ENCODE results near the gene SLC9C1. TPM values are rescaled to one million over a fixed set of nuclear protein-coding genes. Genes with fewer than 3 reads are reported as not detected.

SLC9C1 gene
- total RNA-seq, 2 donors from 2014 or later: not detected

DNA sequence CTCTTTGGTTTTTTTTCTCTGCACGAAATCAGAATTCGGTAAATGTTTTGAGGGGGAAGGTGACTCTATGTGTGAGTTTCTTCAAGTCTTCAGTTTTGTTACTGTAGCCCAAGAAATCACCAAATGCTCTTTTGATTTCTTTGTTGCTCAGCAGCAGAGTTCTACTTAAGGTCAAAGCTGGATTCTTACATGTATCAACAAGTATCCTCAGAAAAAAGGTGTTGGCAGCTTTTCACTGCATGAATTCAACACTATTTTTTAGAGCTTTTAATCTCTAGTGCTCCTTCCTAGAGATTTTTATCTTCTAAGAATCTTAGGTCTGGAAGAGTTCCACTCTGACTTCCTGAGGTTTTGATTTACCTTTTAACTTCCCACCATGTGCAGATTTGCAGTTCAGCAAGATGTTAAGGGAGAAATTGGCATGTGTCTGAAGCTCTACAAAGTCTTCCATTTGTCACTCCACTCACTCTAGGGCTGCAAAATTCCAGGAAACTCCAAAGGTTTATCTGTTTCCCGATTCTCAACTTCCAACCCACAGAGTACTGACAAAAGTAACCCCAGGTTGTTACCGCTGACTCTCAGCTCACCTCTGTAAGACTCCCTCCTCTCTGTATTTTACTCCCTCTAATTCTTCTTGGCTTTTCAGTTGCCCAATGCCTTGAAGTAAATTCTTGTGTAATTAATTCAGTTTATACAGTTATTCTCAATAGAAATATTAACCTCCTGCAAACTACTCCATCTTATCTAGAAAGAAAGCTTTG, 25.7 kb upstream of the SLC9C1 start:
- Histone ChIP-seq H3K4me3 (no peak overlapping the region), H3K27ac (no peak overlapping the region), H3K4me1 (ENCODE audit: control insufficient read depth in 1 of 2, low read depth in 2 of 2) (no peaks in the 10 kb centered on the region), H3K27me3 (replicated peaks; ENCODE audit: insufficient read depth) (no peaks in the 10 kb centered on the region), H3K36me3 (no peaks in the 10 kb centered on the region), H3K9me3 (no peaks in the 10 kb centered on the region)
- DNase-seq (ENCODE audit: low spot score): no peak
- TF ChIP-seq, protein P1, sequence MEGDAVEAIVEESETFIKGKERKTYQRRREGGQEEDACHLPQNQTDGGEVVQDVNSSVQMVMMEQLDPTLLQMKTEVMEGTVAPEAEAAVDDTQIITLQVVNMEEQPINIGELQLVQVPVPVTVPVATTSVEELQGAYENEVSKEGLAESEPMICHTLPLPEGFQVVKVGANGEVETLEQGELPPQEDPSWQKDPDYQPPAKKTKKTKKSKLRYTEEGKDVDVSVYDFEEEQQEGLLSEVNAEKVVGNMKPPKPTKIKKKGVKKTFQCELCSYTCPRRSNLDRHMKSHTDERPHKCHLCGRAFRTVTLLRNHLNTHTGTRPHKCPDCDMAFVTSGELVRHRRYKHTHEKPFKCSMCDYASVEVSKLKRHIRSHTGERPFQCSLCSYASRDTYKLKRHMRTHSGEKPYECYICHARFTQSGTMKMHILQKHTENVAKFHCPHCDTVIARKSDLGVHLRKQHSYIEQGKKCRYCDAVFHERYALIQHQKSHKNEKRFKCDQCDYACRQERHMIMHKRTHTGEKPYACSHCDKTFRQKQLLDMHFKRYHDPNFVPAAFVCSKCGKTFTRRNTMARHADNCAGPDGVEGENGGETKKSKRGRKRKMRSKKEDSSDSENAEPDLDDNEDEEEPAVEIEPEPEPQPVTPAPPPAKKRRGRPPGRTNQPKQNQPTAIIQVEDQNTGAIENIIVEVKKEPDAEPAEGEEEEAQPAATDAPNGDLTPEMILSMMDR (IDR thresholded peaks at IDR 0.05): no peak
- no peak for ATAC-seq (ENCODE audit: insufficient number of reproducible peaks, low FRiP score, low read depth)

DNA sequence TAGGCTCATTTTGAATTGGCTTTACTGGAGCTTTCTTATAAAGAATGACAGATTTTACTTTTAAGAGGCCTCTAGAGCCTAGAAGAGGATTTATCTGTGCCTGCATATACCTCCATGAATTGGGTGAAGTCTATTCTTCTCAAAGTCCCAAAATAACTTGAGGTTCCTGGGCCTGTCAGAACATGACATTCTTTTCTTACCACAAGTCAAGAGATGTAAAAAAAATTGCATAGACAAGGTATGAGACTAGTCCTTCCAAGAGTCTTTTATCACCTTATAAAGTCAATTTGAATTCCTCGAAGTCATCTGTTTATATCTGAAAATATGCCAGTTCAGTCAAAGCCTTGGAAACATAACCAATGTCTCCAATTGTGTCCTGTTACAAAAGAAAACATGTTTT, 21.8 kb upstream of the SLC9C1 start:
- TF ChIP-seq, protein P1 (IDR thresholded peaks at IDR 0.05): no peak
- Histone ChIP-seq H3K27ac (no peak overlapping the region), H3K4me3 (no peak overlapping the region), H3K4me1 (ENCODE audit: control insufficient read depth in 1 of 2, low read depth in 2 of 2) (no peaks in the 10 kb centered on the region), H3K36me3 (no peaks in the 10 kb centered on the region), H3K27me3 (replicated peaks; ENCODE audit: insufficient read depth) (no peaks in the 10 kb centered on the region), H3K9me3 (no peaks in the 10 kb centered on the region)
- no peak for DNase-seq (ENCODE audit: low spot score)
- ATAC-seq (ENCODE audit: insufficient number of reproducible peaks, low FRiP score, low read depth): no peak

DNA sequence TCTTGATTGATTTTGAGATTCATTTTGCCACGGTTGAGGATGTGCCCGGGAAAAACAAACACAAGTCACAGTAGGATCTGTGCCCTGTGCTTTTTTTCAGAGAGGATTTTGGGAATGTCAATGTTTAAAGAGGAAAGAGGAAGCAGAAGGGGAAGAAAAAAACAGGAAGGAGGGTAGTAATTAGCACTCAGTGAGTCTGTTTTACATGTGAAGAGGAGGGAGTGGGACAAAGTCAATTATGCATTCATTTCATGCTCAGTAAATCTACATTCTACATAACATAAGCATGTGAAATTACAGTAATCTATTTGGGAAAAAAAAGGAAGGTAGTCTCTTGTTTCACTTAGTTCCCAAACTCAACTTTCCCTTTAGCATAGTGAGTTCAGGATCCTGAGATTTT, 20.6 kb upstream of the SLC9C1 start:
- Histone ChIP-seq H3K27ac (no peak overlapping the region), H3K36me3 (no peaks in the 10 kb centered on the region), H3K4me1 (ENCODE audit: control insufficient read depth in 1 of 2, low read depth in 2 of 2) (no peaks in the 10 kb centered on the region), H3K4me3 (no peak overlapping the region), H3K27me3 (replicated peaks; ENCODE audit: insufficient read depth) (no peaks in the 10 kb centered on the region), H3K9me3 (no peaks in the 10 kb centered on the region)
- TF ChIP-seq, protein P1 (IDR thresholded peaks at IDR 0.05): no peak
- DNase-seq (ENCODE audit: low spot score) (no peak), ATAC-seq (ENCODE audit: insufficient number of reproducible peaks, low FRiP score, low read depth) (no peak)

- H3K36me3 ChIP-seq: no peaks in the 10 kb centered on the region
- TF ChIP-seq, protein P1 (IDR thresholded peaks at IDR 0.05): no peak
- H3K4me3 ChIP-seq: no peak overlapping the region
- no peak for DNase-seq (ENCODE audit: low spot score)
- H3K27me3 ChIP-seq (replicated peaks; ENCODE audit: insufficient read depth): no peaks in the 10 kb centered on the region
- H3K27ac ChIP-seq: no peak overlapping the region
- H3K4me1 ChIP-seq (ENCODE audit: control insufficient read depth in 1 of 2, low read depth in 2 of 2): peaks cover 0 to 14% of the 10 kb centered on the region in 2 donors
- H3K9me3 ChIP-seq: no peaks in the 10 kb centered on the region
- no peak for ATAC-seq (ENCODE audit: insufficient number of reproducible peaks, low FRiP score, low read depth)
Observed at GRCh38 chr3:112308151-112308911, 14.3 kb upstream of the SLC9C1 start.

DNA sequence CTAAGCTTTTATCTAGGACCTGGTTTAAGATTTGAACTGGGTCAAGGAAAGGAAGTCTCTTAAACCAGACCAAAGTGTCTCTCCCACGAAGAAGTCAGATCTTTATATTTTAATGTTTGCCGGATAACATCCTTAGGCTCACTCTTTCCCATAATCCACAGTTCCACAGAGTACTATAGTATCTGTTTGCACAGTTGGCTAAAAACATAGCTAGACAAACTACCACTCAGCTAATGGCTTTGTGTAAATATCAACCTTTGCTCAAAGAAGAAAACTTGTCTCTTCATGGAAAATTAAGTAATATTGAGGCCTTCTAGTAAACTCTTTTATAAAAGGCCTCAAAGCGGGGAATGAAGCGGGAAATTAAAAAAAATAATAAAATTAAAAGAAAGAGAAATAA, 13.5 kb upstream of the SLC9C1 start:
- no peak for ATAC-seq (ENCODE audit: insufficient number of reproducible peaks, low FRiP score, low read depth)

More for the DNA sequence above, 13.5 kb upstream of the SLC9C1 start:
- Histone ChIP-seq H3K27me3 (replicated peaks; ENCODE audit: insufficient read depth) (no peaks in the 10 kb centered on the region), H3K27ac (no peak overlapping the region), H3K4me3 (no peak overlapping the region), H3K36me3 (no peaks in the 10 kb centered on the region), H3K4me1 (ENCODE audit: control insufficient read depth in 1 of 2, low read depth in 2 of 2) (peaks cover 0 to 22% of the 10 kb centered on the region in 2 donors), H3K9me3 (no peaks in the 10 kb centered on the region)
- DNase-seq (ENCODE audit: low spot score): no peak
- TF ChIP-seq, protein P1 (IDR thresholded peaks at IDR 0.05): no peak
